ENCODE results near the gene SPAG5.

The SPAG5 gene

GRCh38 chr17:28532050-28532960 is 66.5 kb downstream of the SPAG5 start:
- Histone ChIP-seq H3K27me3 (ENCODE audit: low read length) (no peaks in the 10 kb centered on the region), H3K9me3 (ENCODE audit: insufficient read depth, low read length) (no peaks in the 10 kb centered on the region), H3F3A (ENCODE audit: insufficient read depth) (no peaks in the 10 kb centered on the region), H3K27ac (ENCODE audit: low read depth, low read length) (no peak overlapping the region), H3K4me2 (ENCODE audit: low read depth, low read length, poor library complexity, severe bottlenecking) (no peak overlapping the region), H3K4me3 (ENCODE audit: insufficient read depth, low read length, poor library complexity, severe bottlenecking) (no peak overlapping the region), H4K20me1 (ENCODE audit: low read depth, low read length) (no peaks in the 10 kb centered on the region), H2AFZ (ENCODE audit: low read depth, low read length, severe bottlenecking) (no peak overlapping the region), H3K79me2 (ENCODE audit: insufficient read depth, low read length) (no peaks in the 10 kb centered on the region), H3K9me2 (replicated peaks; ENCODE audit: insufficient read depth, low read length) (no peaks in the 10 kb centered on the region), H3K9ac (ENCODE audit: low read length) (no peak overlapping the region), H3K36me3 (ENCODE audit: low read length) (no peaks in the 10 kb centered on the region)
- TF ChIP-seq, protein P1, sequence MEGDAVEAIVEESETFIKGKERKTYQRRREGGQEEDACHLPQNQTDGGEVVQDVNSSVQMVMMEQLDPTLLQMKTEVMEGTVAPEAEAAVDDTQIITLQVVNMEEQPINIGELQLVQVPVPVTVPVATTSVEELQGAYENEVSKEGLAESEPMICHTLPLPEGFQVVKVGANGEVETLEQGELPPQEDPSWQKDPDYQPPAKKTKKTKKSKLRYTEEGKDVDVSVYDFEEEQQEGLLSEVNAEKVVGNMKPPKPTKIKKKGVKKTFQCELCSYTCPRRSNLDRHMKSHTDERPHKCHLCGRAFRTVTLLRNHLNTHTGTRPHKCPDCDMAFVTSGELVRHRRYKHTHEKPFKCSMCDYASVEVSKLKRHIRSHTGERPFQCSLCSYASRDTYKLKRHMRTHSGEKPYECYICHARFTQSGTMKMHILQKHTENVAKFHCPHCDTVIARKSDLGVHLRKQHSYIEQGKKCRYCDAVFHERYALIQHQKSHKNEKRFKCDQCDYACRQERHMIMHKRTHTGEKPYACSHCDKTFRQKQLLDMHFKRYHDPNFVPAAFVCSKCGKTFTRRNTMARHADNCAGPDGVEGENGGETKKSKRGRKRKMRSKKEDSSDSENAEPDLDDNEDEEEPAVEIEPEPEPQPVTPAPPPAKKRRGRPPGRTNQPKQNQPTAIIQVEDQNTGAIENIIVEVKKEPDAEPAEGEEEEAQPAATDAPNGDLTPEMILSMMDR (IDR thresholded peaks at IDR 0.05; ENCODE audit: insufficient read depth, low read length, poor library complexity, severe bottlenecking), result no peak
- no peak for TF ChIP-seq EZH2phosphoT487 (conservative IDR thresholded peaks at IDR 0.05; ENCODE audit: low read length)

DNA sequence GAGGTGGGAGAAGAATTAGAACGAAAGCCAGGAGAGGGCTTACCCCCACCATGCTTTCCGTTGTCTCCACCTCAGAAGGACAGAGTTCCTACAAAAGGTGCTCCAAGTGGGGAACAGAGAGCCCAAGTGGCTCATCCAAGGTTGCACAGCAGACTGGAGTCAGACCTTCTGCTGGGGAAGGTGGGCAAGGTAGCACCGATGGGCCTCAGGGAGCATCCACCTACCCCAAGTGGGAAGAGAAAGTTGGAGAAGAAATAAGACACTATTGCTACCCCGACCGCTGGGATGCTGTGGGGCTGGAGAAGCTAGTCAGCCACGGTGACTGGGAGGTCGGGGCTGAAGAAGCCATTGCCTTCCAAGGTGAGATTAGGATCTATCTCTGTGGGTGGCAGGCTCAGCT is 67.9 kb downstream of the SPAG5 start:
- Histone ChIP-seq H4K20me1 (ENCODE audit: low read depth, low read length) (no peaks in the 10 kb centered on the region), H3K36me3 (ENCODE audit: low read length) (no peaks in the 10 kb centered on the region), H3K4me2 (ENCODE audit: low read depth, low read length, poor library complexity, severe bottlenecking) (no peak overlapping the region), H3K9ac (ENCODE audit: low read length) (no peak overlapping the region), H3K79me2 (ENCODE audit: insufficient read depth, low read length) (no peaks in the 10 kb centered on the region), H3K9me3 (ENCODE audit: insufficient read depth, low read length) (no peaks in the 10 kb centered on the region), H2AFZ (ENCODE audit: low read depth, low read length, severe bottlenecking) (no peak overlapping the region), H3K9me2 (replicated peaks; ENCODE audit: insufficient read depth, low read length) (no peaks in the 10 kb centered on the region), H3K4me3 (ENCODE audit: insufficient read depth, low read length, poor library complexity, severe bottlenecking) (no peak overlapping the region), H3F3A (ENCODE audit: insufficient read depth) (no peaks in the 10 kb centered on the region), H3K27me3 (ENCODE audit: low read length) (no peaks in the 10 kb centered on the region), H3K27ac (ENCODE audit: low read depth, low read length) (no peak overlapping the region)
- no peak for TF ChIP-seq EZH2phosphoT487 (conservative IDR thresholded peaks at IDR 0.05; ENCODE audit: low read length)
- TF ChIP-seq, protein P1 (IDR thresholded peaks at IDR 0.05; ENCODE audit: insufficient read depth, low read length, poor library complexity, severe bottlenecking), result no peak

DNA sequence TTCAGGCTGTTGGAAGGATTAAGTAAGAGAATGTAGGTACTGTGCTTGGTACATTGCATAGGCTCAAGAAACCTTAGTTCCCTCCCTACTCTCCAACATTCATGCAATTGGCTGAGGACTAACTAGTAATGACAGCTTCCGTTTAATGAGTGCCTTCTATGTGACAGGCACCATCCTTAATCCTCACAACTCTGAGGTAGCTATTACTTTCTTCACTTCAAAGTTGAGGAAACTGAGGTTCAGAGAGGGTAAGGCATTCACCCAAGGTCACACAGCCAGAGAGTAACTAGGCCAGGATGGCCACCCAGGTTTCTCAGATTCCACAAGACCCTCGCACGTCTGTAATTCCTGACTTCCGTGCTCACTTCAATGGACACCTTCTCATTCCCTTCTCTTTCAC is 68.6 kb downstream of the SPAG5 start:
- no peak overlapping the region for H3K4me3 ChIP-seq (ENCODE audit: insufficient read depth, low read length, poor library complexity, severe bottlenecking)
- no peaks in the 10 kb centered on the region for H4K20me1 ChIP-seq (ENCODE audit: low read depth, low read length)
- no peaks in the 10 kb centered on the region for H3K9me2 ChIP-seq (replicated peaks; ENCODE audit: insufficient read depth, low read length)
- H2AFZ ChIP-seq (ENCODE audit: low read depth, low read length, severe bottlenecking), result no peak overlapping the region
- H3K79me2 ChIP-seq (ENCODE audit: insufficient read depth, low read length), result no peaks in the 10 kb centered on the region
- no peak overlapping the region for H3K27ac ChIP-seq (ENCODE audit: low read depth, low read length)
- no peaks in the 10 kb centered on the region for H3K9me3 ChIP-seq (ENCODE audit: insufficient read depth, low read length)
- H3F3A ChIP-seq (ENCODE audit: insufficient read depth), result no peaks in the 10 kb centered on the region
- H3K27me3 ChIP-seq (ENCODE audit: low read length), result no peaks in the 10 kb centered on the region
- no peak overlapping the region for H3K4me2 ChIP-seq (ENCODE audit: low read depth, low read length, poor library complexity, severe bottlenecking)
- no peaks in the 10 kb centered on the region for H3K36me3 ChIP-seq (ENCODE audit: low read length)
- H3K9ac ChIP-seq (ENCODE audit: low read length), result no peak overlapping the region
- TF ChIP-seq EZH2phosphoT487 (conservative IDR thresholded peaks at IDR 0.05; ENCODE audit: low read length), result no peak
- TF ChIP-seq, protein P1 (IDR thresholded peaks at IDR 0.05; ENCODE audit: insufficient read depth, low read length, poor library complexity, severe bottlenecking), result no peak
